ENCODE results near the gene TSPEAR. TPM values are rescaled to one million over a fixed set of nuclear protein-coding genes. Genes with fewer than 3 reads are reported as not detected.

The TSPEAR gene
- polyA plus RNA-seq, 1 of the 3 experiments (the other 2 are of a cell fraction), result 0.08 TPM

- peaks cover 62% of the 10 kb centered on the region for H3K27me3 ChIP-seq (ENCODE audit: insufficient read depth)
- TF ChIP-seq FOXM1 (IDR thresholded peaks at IDR 0.05; ENCODE audit: low read depth), result no peak
- TF ChIP-seq CTCF (IDR thresholded peaks at IDR 0.05), result no peak
- no peak for TF ChIP-seq TCF12 (IDR thresholded peaks at IDR 0.05)
- TF ChIP-seq RXRA (IDR thresholded peaks at IDR 0.05; ENCODE audit: borderline replicate concordance, low read depth), result no peak
- TF ChIP-seq USF2 (IDR thresholded peaks at IDR 0.05; ENCODE audit: borderline replicate concordance, low read depth, low read length), result no peak
- no peak for TF ChIP-seq MEF2A (IDR thresholded peaks at IDR 0.05; ENCODE audit: borderline replicate concordance, low read depth)
- TF ChIP-seq NFIC (IDR thresholded peaks at IDR 0.05; ENCODE audit: borderline replicate concordance), result no peak
- TF ChIP-seq POLR2AphosphoS5 (IDR thresholded peaks at IDR 0.05; ENCODE audit: low read depth, low read length), result no peak
- TF ChIP-seq TEAD4 (IDR thresholded peaks at IDR 0.05; ENCODE audit: borderline replicate concordance, insufficient read depth), result no peak
- no peak for TF ChIP-seq EZH2phosphoT487 (IDR thresholded peaks at IDR 0.05; ENCODE audit: borderline replicate concordance, low read depth)
- TF ChIP-seq FOXJ3 (CRISPR knock-in tag; IDR thresholded peaks at IDR 0.05), result no peak
- TF ChIP-seq GATA2 (CRISPR knock-in tag; IDR thresholded peaks at IDR 0.05), result no peak
- TF ChIP-seq EP300 (IDR thresholded peaks at IDR 0.05; ENCODE audit: borderline replicate concordance in 1 of 2, low read depth in 1 of 2, low read length in 1 of 2), result no peak
- TF ChIP-seq ELF1 (IDR thresholded peaks at IDR 0.05), result no peak
- TF ChIP-seq ZBTB33 (IDR thresholded peaks at IDR 0.05; ENCODE audit: borderline replicate concordance, low read depth), result no peak
- no peak for TF ChIP-seq GABPA (IDR thresholded peaks at IDR 0.05; ENCODE audit: low read depth)
- no peak for TF ChIP-seq SMC3 (IDR thresholded peaks at IDR 0.05; ENCODE audit: low read depth, low read length)
- no peak overlapping the region for H3K27ac ChIP-seq (ENCODE audit: low read depth in 2 of 2, low read length in 1 of 2)
- H3K4me3 ChIP-seq (ENCODE audit: low read depth in 2 of 2, low read length in 1 of 2), result no peak overlapping the region
- no peaks in the 10 kb centered on the region for H3K9me2 ChIP-seq
- no peak for DNase-seq
- H3K36me3 ChIP-seq (replicated peaks in 1 of 2; ENCODE audit: control insufficient read depth in 1 of 2, insufficient read depth in 2 of 2, low read length in 1 of 2), result no peaks in the 10 kb centered on the region
- no peak overlapping the region for H3K9ac ChIP-seq
- H2AFZ ChIP-seq (ENCODE audit: low read depth), result no peak overlapping the region
- H3K9me3 ChIP-seq, result 0 out of 2 replicates have a peak, but pooled peaks cover under 1% of the 10 kb centered on the region
- no peaks in the 10 kb centered on the region for H3F3A ChIP-seq (replicated peaks; ENCODE audit: insufficient read depth)
- WGBS (ENCODE audit: low lambda C conversion rate), result 35% methylated on average over 17 of the region's 18 CpGs
- H3K4me2 ChIP-seq, result no peak overlapping the region
- ChIA-PET CTCF (interaction anchor here (1.9 kb wide), 1 partner anchor 12 kb away, joined by 4 read pairs; the partner anchor contains the start of gene KRTAP10-10), POLR2A (no interaction called here)
- no peaks in the 10 kb centered on the region for H3K4me1 ChIP-seq (ENCODE audit: control insufficient read depth in 1 of 2, insufficient read depth in 2 of 2, low read depth in 1 of 2, low read length in 1 of 2)
- H3K79me2 ChIP-seq (ENCODE audit: insufficient read depth), result no peaks in the 10 kb centered on the region
- H4K20me1 ChIP-seq (ENCODE audit: insufficient read depth), result no peaks in the 10 kb centered on the region
Measured at GRCh38 chr21:44649521-44650100, 61.8 kb downstream of the TSPEAR start.

Data from SK-N-SH (cell line).